IMR-90 (cell line): ENCODE measurements around the gene RAB6C.
"Not testable (repeated sequence)": the region's sequence is repeated elsewhere in the genome, so short reads cannot be mapped to it uniquely, and the experiment has no call there.

Experiments used
- CEBPB ChIP-seq: IDR thresholded peaks from 2 replicates; pipeline ENCODE4 v1.6.1; 2012; ENCODE audit warnings: low read depth, low read length, improper control_type of control experiment
- CTCF ChIP-seq: conservative IDR thresholded peaks from 2 replicates; pipeline ENCODE4 v1.5.1; 2012; ENCODE audit warnings: mild to moderate bottlenecking, low read depth, low read length, improper control_type of control experiment
- ELK1 ChIP-seq: fragments of 150-350 bp; IDR thresholded peaks from 2 replicates; pipeline ENCODE4 v1.6.1; 2016; ENCODE audit warnings: low read depth, mild to moderate bottlenecking, low read length, moderate library complexity, borderline replicate concordance
- FOS ChIP-seq: fragments of 150-350 bp; IDR thresholded peaks from 2 replicates; pipeline ENCODE4 v1.6.1; 2016; ENCODE audit warnings: low read depth, low read length
- MAFK ChIP-seq: IDR thresholded peaks from 2 replicates; pipeline ENCODE4 v1.6.1; 2012; ENCODE audit warnings: low read depth, low read length, improper control_type of control experiment
- MAZ ChIP-seq: IDR thresholded peaks from 2 replicates; pipeline ENCODE4 v1.6.1; 2012; ENCODE audit warnings: low read depth, mild to moderate bottlenecking, low read length, improper control_type of control experiment, moderate library complexity, borderline replicate concordance
- POLR2A ChIP-seq: IDR thresholded peaks from 2 replicates; pipeline ENCODE4 v1.6.1; 2012; ENCODE audit warnings: mild to moderate bottlenecking, low read depth, low read length
- RFX5 ChIP-seq: IDR thresholded peaks from 2 replicates; pipeline ENCODE4 v1.8.0; 2012; ENCODE audit warnings: low read depth, mild to moderate bottlenecking, low read length, moderate library complexity
- USF2 ChIP-seq: fragments of 150-350 bp; IDR thresholded peaks from 2 replicates; pipeline ENCODE4 v1.6.1; 2017; ENCODE audit warnings: mild to moderate bottlenecking, antibody characterized with exemption, low read length, low read depth

- not testable (repeated sequence) for TF ChIP-seq RFX5, CTCF, FOS, POLR2A, MAZ, USF2, CEBPB, ELK1, MAFK
These were observed 40.6 kb downstream of the RAB6C start for GRCh38 chr2:130020069-130020468.
